Naive thymus-derived CD4-positive, alpha-beta T cell (primary cell): ENCODE measurements around the gene ELF3. TPM values are rescaled to one million over a fixed set of nuclear protein-coding genes. Genes with fewer than 3 reads are reported as not detected.

Experiments used
- ATAC-seq: fragments of 150-1000 bp; cut with Tn5 transposase; 2 replicates; pipeline ENCODE4 v1.10.0; 2021; ENCODE audit warnings: mild to moderate bottlenecking, moderate library complexity
- CTCF ChIA-PET: fragments of 350-600 bp; sonication (Branson Sonifier 250); formaldehyde crosslinking; loops from one replicate; lab custom pipeline; 2021; ENCODE audit warnings: antibody characterized with exemption; lab: Charles Lee
- POLR2A ChIA-PET: fragments of 350-600 bp; sonication (Branson Sonifier 250); formaldehyde crosslinking; loops from one replicate; lab custom pipeline; 2021; ENCODE audit warnings: antibody characterized with exemption, inconsistent platforms; lab: Charles Lee
- DNase-seq, 9 donors: peaks; one replicate each; pipeline versions ENCODE4 v3.0.0 to v3.0.0-alpha.2; 2020 to 2022; ENCODE audit warnings: mixed read lengths in 1 of 9
- H3K27ac ChIP-seq: one replicate; pipeline ENCODE4 v1.7.0; 2013; ENCODE audit warnings: mild to moderate bottlenecking, low read depth, low read length, moderate library complexity
- H3K27me3 ChIP-seq, 2 donors: one replicate each; pipeline ENCODE4 v1.7.0; 2013; ENCODE audit warnings: low read length in 2 of 2, mild to moderate bottlenecking in 2 of 2, moderate library complexity in 2 of 2; ENCODE audit not compliant: control insufficient read depth in 2 of 2, insufficient read depth in 2 of 2
- H3K36me3 ChIP-seq, 3 experiments: 1 replicate in 2 of 3; 2 replicates in 1 of 3; pipeline ENCODE4 v1.7.0; 2013; ENCODE audit warnings: low read length in 3 of 3, mild to moderate bottlenecking in 3 of 3, moderate library complexity in 1 of 3; ENCODE audit not compliant: insufficient read depth in 3 of 3, control insufficient read depth in 2 of 3
- H3K4me1 ChIP-seq, 2 donors: one replicate each; pipeline ENCODE4 v1.7.0; 2013; ENCODE audit warnings: low read length in 2 of 2, mild to moderate bottlenecking in 2 of 2, moderate library complexity in 1 of 2; ENCODE audit not compliant: control insufficient read depth in 2 of 2, insufficient read depth in 2 of 2
- H3K4me3 ChIP-seq: 2 replicates; pipeline ENCODE4 v1.7.0; 2013; ENCODE audit warnings: mild to moderate bottlenecking, low read length
- H3K9me3 ChIP-seq, 3 experiments: 1 replicate in 2 of 3; 2 replicates in 1 of 3; pipeline ENCODE4 v1.7.0; 2013; ENCODE audit warnings: low read length in 3 of 3; ENCODE audit not compliant: control insufficient read depth in 2 of 3
- H3K27ac Mint-ChIP-seq, 9 donors: one replicate each; pipeline ENCODE4 v1.8.0; 2020 to 2022; ENCODE audit warnings: mixed read lengths in 9 of 9, mild to moderate bottlenecking in 8 of 9, moderate library complexity in 5 of 9, inconsistent platforms in 2 of 9
- H3K27me3 Mint-ChIP-seq, 5 donors: one replicate each; pipeline ENCODE4 v1.8.0; 2021 to 2022; ENCODE audit warnings: mixed read lengths in 5 of 5, mild to moderate bottlenecking in 1 of 5
- H3K36me3 Mint-ChIP-seq, 5 donors: one replicate each; pipeline ENCODE4 v1.8.0; 2020 to 2022; ENCODE audit warnings: mixed read lengths in 5 of 5, mild to moderate bottlenecking in 3 of 5, inconsistent platforms in 1 of 5
- H3K4me1 Mint-ChIP-seq, 7 donors: one replicate each; pipeline ENCODE4 v1.8.0; 2020 to 2022; ENCODE audit warnings: mixed read lengths in 7 of 7, mild to moderate bottlenecking in 3 of 7, inconsistent platforms in 1 of 7
- H3K4me3 Mint-ChIP-seq, 10 donors: one replicate each; pipeline ENCODE4 v1.8.0; 2020 to 2022; ENCODE audit warnings: mild to moderate bottlenecking in 10 of 10, mixed read lengths in 10 of 10, moderate library complexity in 6 of 10, inconsistent platforms in 2 of 10
- H3K9me3 Mint-ChIP-seq, 11 donors: one replicate each; pipeline ENCODE4 v1.8.0; 2020 to 2022; ENCODE audit warnings: mixed read lengths in 11 of 11, mild to moderate bottlenecking in 4 of 11, inconsistent platforms in 1 of 11, moderate library complexity in 1 of 11
- intact Hi-C, 2 donors: fragments of 100-400 bp; cut with micrococcal nuclease; formaldehyde crosslinking; loops; one replicate each; pipeline ENCODE4 v1.15.1; 2023
- polyA plus RNA-seq, 2 donors: library from polyadenylated mRNA; unstranded; fragments of 300-500 nt; fragmentation: Illumina TruSeq; gene quantifications; one replicate each; pipeline ENCODE4 v1.2.3, GENCODE V29; 2021
- total RNA-seq, 6 experiments: library from RNA in 5 of 6; stranded (reverse) in 5 of 6; gene quantifications; 1 replicate in 5 of 6; 2 replicates in 1 of 6; pipeline ENCODE4 v1.2.3 and lab custom pipeline; 2021 to 2026

The ELF3 gene
- total and polyA plus RNA-seq, 7 experiments from 2014 or later, result 0.19 to 2.8 (median 1.4) TPM; not detected in 1

GRCh38 chr1:201970334-201971159, 39.8 kb upstream of the ELF3 start:
- DNase-seq, result no peak
- intact Hi-C loops, result loop anchor here in 1 of 2 donors (5.0 kb wide), 1 partner anchor 93 kb away; no protein-coding TSS in a partner anchor
- ChIA-PET CTCF (interaction anchor here (3.4 kb wide), 1 partner anchor 79 kb away, joined by 11 read pairs; no protein-coding TSS in a partner anchor), POLR2A (no interaction called here)
- no peaks in the 10 kb centered on the region for H3K27me3 ChIP-seq
- peaks cover 3 to 36% (median 5%) of the 10 kb centered on the region in 3 experiments for H3K36me3 ChIP-seq
- peaks cover 0 to 37% (median 12%) of the 10 kb centered on the region in 5 donors for H3K36me3 Mint-ChIP-seq
- no peak for ATAC-seq
- H3K4me1 ChIP-seq, result no peaks in the 10 kb centered on the region
- no peak overlapping the region for H3K4me3 ChIP-seq
- peaks cover 0 to 2% (median 0%) of the 10 kb centered on the region in 7 donors for H3K4me1 Mint-ChIP-seq
- H3K9me3 Mint-ChIP-seq, result peaks cover 0 to 1% (median 0%) of the 10 kb centered on the region in 11 donors
- no peak overlapping the region for H3K4me3 Mint-ChIP-seq
- no peak overlapping the region for H3K27ac Mint-ChIP-seq
- no peak overlapping the region for H3K27ac ChIP-seq
- H3K27me3 Mint-ChIP-seq, result peaks cover 0 to 15% (median 0%) of the 10 kb centered on the region in 5 donors
- H3K9me3 ChIP-seq, result no peaks in the 10 kb centered on the region

GRCh38 chr1:201982082-201982622, 28.2 kb upstream of the ELF3 start:
- Histone ChIP-seq H3K4me1 (peaks cover 7 to 8% of the 10 kb centered on the region in 2 donors), H3K9me3 (no peaks in the 10 kb centered on the region), H3K27me3 (no peaks in the 10 kb centered on the region), H3K4me3 (peak overlapping the region; percentile 61), H3K27ac (peak overlapping the region; percentile 82), H3K36me3 (no peaks in the 10 kb centered on the region)
- Mint-ChIP-seq H3K36me3 (peaks cover 0 to 4% (median 0%) of the 10 kb centered on the region in 5 donors), H3K4me3 (peak overlapping the region; percentile 83 to 100 (median 96)), H3K27ac (peak overlapping the region; percentile 78 to 97 (median 93)), H3K9me3 (no peaks in the 10 kb centered on the region), H3K4me1 (peaks cover 18 to 34% (median 24%) of the 10 kb centered on the region in 7 donors), H3K27me3 (peaks cover 0 to 16% (median 0%) of the 10 kb centered on the region in 5 donors)
- DNase-seq, result peak in 4 of 9 donors; percentile 50 to 76 (median 52)
- POLR2A ChIA-PET, result interaction anchor here (0.7 to 1.9 kb wide), 5 partner anchors 16 to 488 kb away, joined by 3 to 7 read pairs (median 5); partner anchors contain the start of genes IPO9 and TIMM17A
- intact Hi-C loops, result loop anchor here (1.0 to 2.0 kb wide), 2 partner anchors 27 to 153 kb away; partner anchors contain the start of genes TIMM17A (in 2 of the 2) and IPO9 (in 1 of the 2)
- CTCF ChIA-PET, result interaction anchor here (1.0 to 1.4 kb wide), 2 partner anchors 8 to 17 kb away, joined by 4 read pairs; no protein-coding TSS in a partner anchor
- ATAC-seq, result peak; percentile 88

- peak within 1 kb of the TSS; percentile 82 for H3K27ac ChIP-seq
- ChIA-PET CTCF (interaction anchor here (1.0 to 1.2 kb wide), 2 partner anchors 9 kb away, joined by 4 read pairs; no protein-coding TSS in a partner anchor), POLR2A (interaction anchor here (1.1 to 1.9 kb wide), 6 partner anchors 9 to 153 kb away, joined by 3 to 7 read pairs (median 5); partner anchors contain the start of genes IPO9 and TIMM17A)
- H3K4me1 ChIP-seq, result peaks cover 7 to 8% of the 10 kb centered on the region in 2 donors
- peaks cover 0 to 16% (median 0%) of the 10 kb centered on the region in 5 donors for H3K27me3 Mint-ChIP-seq
- H3K27me3 ChIP-seq, result no peaks in the 10 kb centered on the region
- H3K36me3 ChIP-seq, result no peaks in the 10 kb centered on the region
- intact Hi-C loops, result loop anchor here (1.0 to 2.0 kb wide), 2 partner anchors 28 to 154 kb away; partner anchors contain the start of genes TIMM17A (in 2 of the 2) and IPO9 (in 1 of the 2)
- H3K27ac Mint-ChIP-seq, result peak within 1 kb of the TSS; percentile 81 to 98 (median 93)
- H3K9me3 Mint-ChIP-seq, result no peaks in the 10 kb centered on the region
- H3K4me3 ChIP-seq, result peak within 1 kb of the TSS; percentile 61
- H3K36me3 Mint-ChIP-seq, result peaks cover 0 to 4% (median 0%) of the 10 kb centered on the region in 5 donors
- peaks cover 18 to 34% (median 24%) of the 10 kb centered on the region in 7 donors for H3K4me1 Mint-ChIP-seq
- no peaks in the 10 kb centered on the region for H3K9me3 ChIP-seq
- DNase-seq, result peak; percentile 42 to 61 (median 58)
- ATAC-seq, result peak; percentile 84
- peak within 1 kb of the TSS; percentile 92 to 100 (median 97) for H3K4me3 Mint-ChIP-seq
Observed at GRCh38 chr1:201982623-201983379, 27.6 kb upstream of the ELF3 start, which contains the start of gene RNPEP. Gene RNPEP (plus strand): TSS chr1:201982648. CDS start chr1:201982667, 19 bp downstream.

- POLR2A ChIA-PET, result interaction anchor here (1.1 to 1.7 kb wide), 4 partner anchors 9 to 31 kb away, joined by 3 to 5 read pairs (median 4); partner anchors contain the start of gene TIMM17A
- peaks cover 7 to 8% of the 10 kb centered on the region in 2 donors for H3K4me1 ChIP-seq
- peak overlapping the region; percentile 82 for H3K27ac ChIP-seq
- Mint-ChIP-seq H3K4me1 (peaks cover 18 to 34% (median 24%) of the 10 kb centered on the region in 7 donors), H3K27me3 (peaks cover 0 to 13% (median 0%) of the 10 kb centered on the region in 5 donors), H3K36me3 (peaks cover 0 to 4% (median 0%) of the 10 kb centered on the region in 5 donors), H3K27ac (peak overlapping the region; percentile 81 to 98 (median 91)), H3K4me3 (peak overlapping the region; percentile 89 to 100 (median 97)), H3K9me3 (no peaks in the 10 kb centered on the region)
- H3K36me3 ChIP-seq, result no peaks in the 10 kb centered on the region
- DNase-seq (peak in 2 of 9 donors; percentile 2 to 8), ATAC-seq (no peak)
- H3K4me3 ChIP-seq, result peak overlapping the region; percentile 61
- CTCF ChIA-PET, result interaction anchor here (1.2 kb wide), 1 partner anchor 10 kb away, joined by 4 read pairs; no protein-coding TSS in a partner anchor
- no peaks in the 10 kb centered on the region for H3K27me3 ChIP-seq
- H3K9me3 ChIP-seq, result no peaks in the 10 kb centered on the region
- intact Hi-C loops, result loop anchor here in 1 of 2 donors (2.0 kb wide), 1 partner anchor 155 kb away; the partner anchor contains the start of gene IPO9
Observed at GRCh38 chr1:201983380-201983805, 27.0 kb upstream of the ELF3 start.

GRCh38 chr1:201984446-201984845, 25.9 kb upstream of the ELF3 start:
- ChIA-PET POLR2A (no interaction called here), CTCF (interaction anchor here (0.7 kb wide), 1 partner anchor 1005 kb away, joined by 3 read pairs; no protein-coding TSS in a partner anchor)
- Histone ChIP-seq H3K4me3 (no peak overlapping the region), H3K4me1 (peaks cover 7 to 8% of the 10 kb centered on the region in 2 donors), H3K27ac (no peak overlapping the region), H3K36me3 (peaks cover 0 to 4% (median 0%) of the 10 kb centered on the region in 3 experiments), H3K9me3 (no peaks in the 10 kb centered on the region), H3K27me3 (no peaks in the 10 kb centered on the region)
- DNase-seq (no peak), ATAC-seq (no peak)
- peaks cover 18 to 34% (median 24%) of the 10 kb centered on the region in 7 donors for H3K4me1 Mint-ChIP-seq
- H3K9me3 Mint-ChIP-seq, result no peaks in the 10 kb centered on the region
- H3K36me3 Mint-ChIP-seq, result peaks cover 0 to 7% (median 4%) of the 10 kb centered on the region in 5 donors
- H3K4me3 Mint-ChIP-seq, result peak overlapping the region in 6 of 10 donors; percentile 5 to 100 (median 64)
- intact Hi-C loops, result no loop called here
- H3K27me3 Mint-ChIP-seq, result peaks cover 0 to 12% (median 0%) of the 10 kb centered on the region in 5 donors
- peak overlapping the region in 5 of 9 donors; percentile 23 to 95 (median 48) for H3K27ac Mint-ChIP-seq
